GM23338 (cell line): Measurements from ENCODE around the gene BCAP29. TPM values are rescaled to one million over a fixed set of nuclear protein-coding genes. Genes with fewer than 3 reads are reported as not detected.

ENCODE experiments used
- ATAC-seq: fragments of 200-7000 bp; cut with Tn5 transposase; 3 replicates; pipeline ENCODE4 v1.9.1; 2020
- DNase-seq: peaks from one replicate; pipeline ENCODE4 v3.0.0-alpha.2; 2015; ENCODE audit warnings: low spot score
- H2AFZ ChIP-seq: fragments of 200-600 bp; sonication (generic); 2 replicates; pipeline ENCODE4 v1.8.0; 2016; ENCODE audit warnings: antibody characterized with exemption, mild to moderate bottlenecking, moderate library complexity
- H3F3A ChIP-seq: fragments of 200-600 bp; sonication (generic); replicated peaks from 2 replicates; pipeline ENCODE4 v1.8.0; 2017; ENCODE audit warnings: antibody characterized with exemption, mixed run types, low read depth
- H3K27ac ChIP-seq: fragments of 200-600 bp; sonication (generic); 2 replicates; pipeline ENCODE4 v1.6.1; 2016; ENCODE audit warnings: low read depth
- H3K27me3 ChIP-seq: fragments of 200-600 bp; sonication (generic); 2 replicates; pipeline ENCODE4 v1.8.0; 2016; ENCODE audit warnings: mild to moderate bottlenecking, mixed run types, moderate library complexity; ENCODE audit not compliant: insufficient read depth
- H3K36me3 ChIP-seq: fragments of 200-600 bp; sonication (generic); 2 replicates; pipeline ENCODE4 v1.8.0; 2016; ENCODE audit warnings: mild to moderate bottlenecking; ENCODE audit not compliant: insufficient read depth
- H3K4me1 ChIP-seq: fragments of 200-600 bp; sonication (generic); 2 replicates; pipeline ENCODE4 v1.8.0; 2016; ENCODE audit warnings: mild to moderate bottlenecking, moderate library complexity; ENCODE audit not compliant: insufficient read depth
- H3K4me2 ChIP-seq: fragments of 200-600 bp; sonication (generic); 2 replicates; pipeline ENCODE4 v1.7.1; 2017; ENCODE audit warnings: mixed run types
- H3K4me3 ChIP-seq: fragments of 200-600 bp; sonication (generic); 2 replicates; pipeline ENCODE4 v1.6.1; 2016; ENCODE audit warnings: mixed run types
- H3K79me2 ChIP-seq: fragments of 200-600 bp; sonication (generic); replicated peaks from 2 replicates; pipeline ENCODE4 v1.8.0; 2017; ENCODE audit warnings: mild to moderate bottlenecking; ENCODE audit not compliant: insufficient read depth
- H3K9me2 ChIP-seq: fragments of 200-600 bp; sonication (generic); 2 replicates; pipeline ENCODE4 v1.8.0; 2017; ENCODE audit not compliant: insufficient read depth
- H4K20me1 ChIP-seq: fragments of 200-600 bp; sonication (generic); replicated peaks from 2 replicates; pipeline ENCODE4 v1.8.0; 2017; ENCODE audit warnings: mild to moderate bottlenecking; ENCODE audit not compliant: insufficient read depth
- H3K27ac Mint-ChIP-seq: 2 replicates; pipeline ENCODE4 v1.8.0; 2020; ENCODE audit warnings: inconsistent platforms, mild to moderate bottlenecking, moderate library complexity, mixed read lengths
- H3K27me3 Mint-ChIP-seq: 3 replicates; pipeline ENCODE4 v1.8.0; 2022; ENCODE audit warnings: low read depth, mild to moderate bottlenecking, moderate library complexity, mixed read lengths, inconsistent platforms; ENCODE audit not compliant: insufficient read depth, poor library complexity
- H3K36me3 Mint-ChIP-seq: 3 replicates; pipeline ENCODE4 v1.8.0; 2021; ENCODE audit warnings: low read depth, mild to moderate bottlenecking, inconsistent platforms, moderate library complexity, mixed read lengths
- H3K4me1 Mint-ChIP-seq: 3 replicates; pipeline ENCODE4 v1.8.0; 2020; ENCODE audit warnings: mild to moderate bottlenecking, inconsistent platforms, mixed read lengths
- H3K4me3 Mint-ChIP-seq: 3 replicates; pipeline ENCODE4 v1.8.0; 2021; ENCODE audit warnings: moderate library complexity, mild to moderate bottlenecking, inconsistent platforms, mixed read lengths
- H3K9me3 Mint-ChIP-seq: 3 replicates; pipeline ENCODE4 v1.8.0; 2020; ENCODE audit warnings: moderate library complexity, mild to moderate bottlenecking, inconsistent platforms, mixed read lengths
- CREB1 ChIP-seq: fragments of 250-450 bp; sonication (Bioruptor Pico); IDR thresholded peaks from 2 replicates; pipeline ENCODE4 v1.5.0; 2020; ENCODE audit warnings: low read depth, mild to moderate bottlenecking, moderate library complexity
- EZH2 ChIP-seq: fragments of 200-600 bp; sonication (generic); IDR thresholded peaks from one replicate; pipeline ENCODE4 v1.8.0; 2017; ENCODE audit warnings: antibody characterized with exemption, mild to moderate bottlenecking, low read depth; ENCODE audit not compliant: unreplicated experiment
- EZH2phosphoT487 ChIP-seq: fragments of 200-600 bp; sonication (generic); IDR thresholded peaks from one replicate; pipeline ENCODE4 v1.8.1; 2018; ENCODE audit warnings: antibody characterized with exemption; ENCODE audit not compliant: unreplicated experiment
- JUNB ChIP-seq: IDR thresholded peaks from one replicate; pipeline ENCODE4 v1.6.1; 2016; ENCODE audit warnings: antibody characterized with exemption; ENCODE audit not compliant: unreplicated experiment
- NANOG ChIP-seq: IDR thresholded peaks from 2 replicates; pipeline ENCODE4 v1.6.1; 2016; ENCODE audit warnings: antibody characterized with exemption, borderline replicate concordance
- POLR2AphosphoS5 ChIP-seq: IDR thresholded peaks from 2 replicates; pipeline ENCODE4 v1.6.1; 2016; ENCODE audit warnings: antibody characterized with exemption, low read depth
- STAT1 ChIP-seq: IDR thresholded peaks from one replicate; pipeline ENCODE4 v1.6.1; 2016; ENCODE audit warnings: antibody characterized with exemption; ENCODE audit not compliant: unreplicated experiment
- ZNF114 ChIP-seq: fragments of 250-450 bp; sonication (Bioruptor Pico); IDR thresholded peaks from 2 replicates; pipeline ENCODE4 v1.5.0; 2020; ENCODE audit warnings: mild to moderate bottlenecking, moderate library complexity
- ZNF331 ChIP-seq: fragments of 250-450 bp; sonication (Bioruptor Pico); IDR thresholded peaks from 2 replicates; pipeline ENCODE4 v1.5.0; 2020; ENCODE audit warnings: low read depth, mild to moderate bottlenecking, moderate library complexity
- polyA plus RNA-seq: library from polyadenylated mRNA; unstranded; fragments of >200 nt; fragmentation: Nextera tagmentation; extraction: Ambion mirVana; gene quantifications from 2 replicates; pipeline ENCODE4 v1.2.1, GENCODE V29; 2016
- total RNA-seq: library from RNA; depleted of rRNA; stranded (reverse); fragments of >200 nt; shearing (Covaris generic); gene quantifications from 2 replicates; pipeline ENCODE4 v1.2.3, GENCODE V29; 2014
- TF ChIP-seq, protein P1 (sequence below), 2 experiments: fragments of 200-600 bp in 1 of 2; sonication (generic) in 1 of 2; conservative IDR thresholded peaks; 2 replicates each; pipeline versions ENCODE4 v1.5.1 to v1.6.1; 2016 to 2017; ENCODE audit warnings: antibody characterized with exemption in 2 of 2, low read depth in 2 of 2, mild to moderate bottlenecking in 2 of 2, moderate library complexity in 1 of 2
- TF ChIP-seq, protein P2 (sequence below): fragments of 250-450 bp; sonication (Bioruptor Pico); IDR thresholded peaks from 2 replicates; pipeline ENCODE4 v1.5.0; 2020; ENCODE audit warnings: mild to moderate bottlenecking, moderate library complexity
- TF ChIP-seq, protein P3 (sequence below): IDR thresholded peaks from one replicate; pipeline ENCODE4 v1.6.1; 2018; ENCODE audit warnings: antibody characterized with exemption; ENCODE audit not compliant: unreplicated experiment
- TF ChIP-seq, protein P4 (sequence below): IDR thresholded peaks from 2 replicates; pipeline ENCODE4 v1.6.1; 2016; ENCODE audit warnings: antibody characterized with exemption

Gene BCAP29
- total and polyA plus RNA-seq, 2 experiments from 2014 or later = 18.4 to 24.0 TPM

DNA sequence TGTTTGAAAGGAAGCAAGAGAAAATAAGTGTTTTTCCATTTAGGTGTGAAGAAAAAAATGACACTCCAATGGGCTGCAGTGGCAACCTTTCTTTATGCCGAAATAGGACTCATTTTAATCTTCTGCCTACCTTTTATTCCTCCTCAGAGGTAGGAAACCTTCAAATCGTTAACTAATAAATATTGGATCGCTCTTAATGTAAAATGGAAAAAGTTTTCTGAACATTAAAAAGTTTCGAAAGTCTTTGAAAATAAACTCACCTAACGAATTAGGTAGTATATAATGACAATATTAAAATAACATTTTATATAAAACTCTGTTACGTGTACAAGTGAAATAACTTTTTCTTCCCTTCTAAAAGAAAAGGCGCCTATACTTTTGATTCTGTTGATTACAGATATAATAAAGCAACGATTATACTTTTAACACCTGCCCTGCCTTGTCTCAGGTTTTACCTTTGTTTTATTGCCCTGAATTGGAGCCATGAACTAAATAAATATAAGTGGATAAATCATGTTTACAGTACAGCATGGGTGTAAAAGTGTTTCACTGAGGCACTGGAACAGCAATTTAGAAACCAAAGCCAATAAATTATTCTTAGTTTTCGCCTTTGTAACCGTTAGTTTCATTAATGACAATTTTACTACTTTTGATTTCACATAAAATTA lies 804 bp downstream of the BCAP29 start:
- Histone ChIP-seq H3K27me3 (no peaks in the 10 kb centered on the region), H3F3A (no peaks in the 10 kb centered on the region), H3K4me2 (peak overlapping the region; percentile 89), H4K20me1 (no peaks in the 10 kb centered on the region), H3K4me1 (no peaks in the 10 kb centered on the region), H3K27ac (no peak overlapping the region), H3K9me2 (no peaks in the 10 kb centered on the region), H3K36me3 (no peaks in the 10 kb centered on the region), H2AFZ (peak overlapping the region; percentile 84; the same call in 1 of the 2 replicates), H3K4me3 (peak overlapping the region; percentile 77), H3K79me2 (no peaks in the 10 kb centered on the region)
- H3K4me3 Mint-ChIP-seq = peak overlapping the region; percentile 81
- no peak for DNase-seq
- H3K9me3 Mint-ChIP-seq = no peaks in the 10 kb centered on the region
- H3K36me3 Mint-ChIP-seq = peaks cover 9% of the 10 kb centered on the region; the same call in 1 of the 3 replicates
- H3K27me3 Mint-ChIP-seq = peaks cover 12% of the 10 kb centered on the region
- H3K4me1 Mint-ChIP-seq = no peaks in the 10 kb centered on the region; the same call in 2 of the 3 replicates
- ATAC-seq = no peak
- TF ChIP-seq CREB1 (no peak), POLR2AphosphoS5 (no peak), JUNB (no peak), NANOG (no peak), EZH2phosphoT487 (no peak), ZNF114 (CRISPR knock-in tag) (no peak), STAT1 (no peak), ZNF331 (no peak), EZH2 (no peak)
- TF ChIP-seq, protein P1, sequence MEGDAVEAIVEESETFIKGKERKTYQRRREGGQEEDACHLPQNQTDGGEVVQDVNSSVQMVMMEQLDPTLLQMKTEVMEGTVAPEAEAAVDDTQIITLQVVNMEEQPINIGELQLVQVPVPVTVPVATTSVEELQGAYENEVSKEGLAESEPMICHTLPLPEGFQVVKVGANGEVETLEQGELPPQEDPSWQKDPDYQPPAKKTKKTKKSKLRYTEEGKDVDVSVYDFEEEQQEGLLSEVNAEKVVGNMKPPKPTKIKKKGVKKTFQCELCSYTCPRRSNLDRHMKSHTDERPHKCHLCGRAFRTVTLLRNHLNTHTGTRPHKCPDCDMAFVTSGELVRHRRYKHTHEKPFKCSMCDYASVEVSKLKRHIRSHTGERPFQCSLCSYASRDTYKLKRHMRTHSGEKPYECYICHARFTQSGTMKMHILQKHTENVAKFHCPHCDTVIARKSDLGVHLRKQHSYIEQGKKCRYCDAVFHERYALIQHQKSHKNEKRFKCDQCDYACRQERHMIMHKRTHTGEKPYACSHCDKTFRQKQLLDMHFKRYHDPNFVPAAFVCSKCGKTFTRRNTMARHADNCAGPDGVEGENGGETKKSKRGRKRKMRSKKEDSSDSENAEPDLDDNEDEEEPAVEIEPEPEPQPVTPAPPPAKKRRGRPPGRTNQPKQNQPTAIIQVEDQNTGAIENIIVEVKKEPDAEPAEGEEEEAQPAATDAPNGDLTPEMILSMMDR (conservative IDR thresholded peaks at IDR 0.05; ENCODE audit: low read depth in 2 of 2) = no peak
- TF ChIP-seq, protein P2, sequence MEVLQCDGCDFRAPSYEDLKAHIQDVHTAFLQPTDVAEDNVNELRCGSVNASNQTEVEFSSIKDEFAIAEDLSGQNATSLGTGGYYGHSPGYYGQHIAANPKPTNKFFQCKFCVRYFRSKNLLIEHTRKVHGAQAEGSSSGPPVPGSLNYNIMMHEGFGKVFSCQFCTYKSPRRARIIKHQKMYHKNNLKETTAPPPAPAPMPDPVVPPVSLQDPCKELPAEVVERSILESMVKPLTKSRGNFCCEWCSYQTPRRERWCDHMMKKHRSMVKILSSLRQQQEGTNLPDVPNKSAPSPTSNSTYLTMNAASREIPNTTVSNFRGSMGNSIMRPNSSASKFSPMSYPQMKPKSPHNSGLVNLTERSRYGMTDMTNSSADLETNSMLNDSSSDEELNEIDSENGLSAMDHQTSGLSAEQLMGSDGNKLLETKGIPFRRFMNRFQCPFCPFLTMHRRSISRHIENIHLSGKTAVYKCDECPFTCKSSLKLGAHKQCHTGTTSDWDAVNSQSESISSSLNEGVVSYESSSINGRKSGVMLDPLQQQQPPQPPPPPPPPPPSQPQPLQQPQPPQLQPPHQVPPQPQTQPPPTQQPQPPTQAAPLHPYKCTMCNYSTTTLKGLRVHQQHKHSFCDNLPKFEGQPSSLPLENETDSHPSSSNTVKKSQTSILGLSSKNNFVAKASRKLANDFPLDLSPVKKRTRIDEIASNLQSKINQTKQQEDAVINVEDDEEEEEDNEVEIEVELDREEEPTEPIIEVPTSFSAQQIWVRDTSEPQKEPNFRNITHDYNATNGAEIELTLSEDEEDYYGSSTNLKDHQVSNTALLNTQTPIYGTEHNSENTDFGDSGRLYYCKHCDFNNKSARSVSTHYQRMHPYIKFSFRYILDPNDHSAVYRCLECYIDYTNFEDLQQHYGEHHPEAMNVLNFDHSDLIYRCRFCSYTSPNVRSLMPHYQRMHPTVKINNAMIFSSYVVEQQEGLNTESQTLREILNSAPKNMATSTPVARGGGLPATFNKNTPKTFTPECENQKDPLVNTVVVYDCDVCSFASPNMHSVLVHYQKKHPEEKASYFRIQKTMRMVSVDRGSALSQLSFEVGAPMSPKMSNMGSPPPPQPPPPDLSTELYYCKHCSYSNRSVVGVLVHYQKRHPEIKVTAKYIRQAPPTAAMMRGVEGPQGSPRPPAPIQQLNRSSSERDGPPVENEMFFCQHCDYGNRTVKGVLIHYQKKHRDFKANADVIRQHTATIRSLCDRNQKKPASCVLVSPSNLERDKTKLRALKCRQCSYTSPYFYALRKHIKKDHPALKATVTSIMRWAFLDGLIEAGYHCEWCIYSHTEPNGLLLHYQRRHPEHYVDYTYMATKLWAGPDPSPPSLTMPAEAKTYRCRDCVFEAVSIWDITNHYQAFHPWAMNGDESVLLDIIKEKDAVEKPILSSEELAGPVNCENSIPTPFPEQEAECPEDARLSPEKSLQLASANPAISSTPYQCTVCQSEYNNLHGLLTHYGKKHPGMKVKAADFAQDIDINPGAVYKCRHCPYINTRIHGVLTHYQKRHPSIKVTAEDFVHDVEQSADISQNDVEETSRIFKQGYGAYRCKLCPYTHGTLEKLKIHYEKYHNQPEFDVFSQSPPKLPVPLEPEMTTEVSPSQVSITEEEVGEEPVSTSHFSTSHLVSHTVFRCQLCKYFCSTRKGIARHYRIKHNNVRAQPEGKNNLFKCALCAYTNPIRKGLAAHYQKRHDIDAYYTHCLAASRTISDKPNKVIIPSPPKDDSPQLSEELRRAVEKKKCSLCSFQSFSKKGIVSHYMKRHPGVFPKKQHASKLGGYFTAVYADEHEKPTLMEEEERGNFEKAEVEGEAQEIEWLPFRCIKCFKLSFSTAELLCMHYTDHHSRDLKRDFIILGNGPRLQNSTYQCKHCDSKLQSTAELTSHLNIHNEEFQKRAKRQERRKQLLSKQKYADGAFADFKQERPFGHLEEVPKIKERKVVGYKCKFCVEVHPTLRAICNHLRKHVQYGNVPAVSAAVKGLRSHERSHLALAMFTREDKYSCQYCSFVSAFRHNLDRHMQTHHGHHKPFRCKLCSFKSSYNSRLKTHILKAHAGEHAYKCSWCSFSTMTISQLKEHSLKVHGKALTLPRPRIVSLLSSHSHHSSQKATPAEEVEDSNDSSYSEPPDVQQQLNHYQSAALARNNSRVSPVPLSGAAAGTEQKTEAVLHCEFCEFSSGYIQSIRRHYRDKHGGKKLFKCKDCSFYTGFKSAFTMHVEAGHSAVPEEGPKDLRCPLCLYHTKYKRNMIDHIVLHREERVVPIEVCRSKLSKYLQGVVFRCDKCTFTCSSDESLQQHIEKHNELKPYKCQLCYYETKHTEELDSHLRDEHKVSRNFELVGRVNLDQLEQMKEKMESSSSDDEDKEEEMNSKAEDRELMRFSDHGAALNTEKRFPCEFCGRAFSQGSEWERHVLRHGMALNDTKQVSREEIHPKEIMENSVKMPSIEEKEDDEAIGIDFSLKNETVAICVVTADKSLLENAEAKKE (CRISPR knock-in tag) = no peak
- TF ChIP-seq, protein P3, sequence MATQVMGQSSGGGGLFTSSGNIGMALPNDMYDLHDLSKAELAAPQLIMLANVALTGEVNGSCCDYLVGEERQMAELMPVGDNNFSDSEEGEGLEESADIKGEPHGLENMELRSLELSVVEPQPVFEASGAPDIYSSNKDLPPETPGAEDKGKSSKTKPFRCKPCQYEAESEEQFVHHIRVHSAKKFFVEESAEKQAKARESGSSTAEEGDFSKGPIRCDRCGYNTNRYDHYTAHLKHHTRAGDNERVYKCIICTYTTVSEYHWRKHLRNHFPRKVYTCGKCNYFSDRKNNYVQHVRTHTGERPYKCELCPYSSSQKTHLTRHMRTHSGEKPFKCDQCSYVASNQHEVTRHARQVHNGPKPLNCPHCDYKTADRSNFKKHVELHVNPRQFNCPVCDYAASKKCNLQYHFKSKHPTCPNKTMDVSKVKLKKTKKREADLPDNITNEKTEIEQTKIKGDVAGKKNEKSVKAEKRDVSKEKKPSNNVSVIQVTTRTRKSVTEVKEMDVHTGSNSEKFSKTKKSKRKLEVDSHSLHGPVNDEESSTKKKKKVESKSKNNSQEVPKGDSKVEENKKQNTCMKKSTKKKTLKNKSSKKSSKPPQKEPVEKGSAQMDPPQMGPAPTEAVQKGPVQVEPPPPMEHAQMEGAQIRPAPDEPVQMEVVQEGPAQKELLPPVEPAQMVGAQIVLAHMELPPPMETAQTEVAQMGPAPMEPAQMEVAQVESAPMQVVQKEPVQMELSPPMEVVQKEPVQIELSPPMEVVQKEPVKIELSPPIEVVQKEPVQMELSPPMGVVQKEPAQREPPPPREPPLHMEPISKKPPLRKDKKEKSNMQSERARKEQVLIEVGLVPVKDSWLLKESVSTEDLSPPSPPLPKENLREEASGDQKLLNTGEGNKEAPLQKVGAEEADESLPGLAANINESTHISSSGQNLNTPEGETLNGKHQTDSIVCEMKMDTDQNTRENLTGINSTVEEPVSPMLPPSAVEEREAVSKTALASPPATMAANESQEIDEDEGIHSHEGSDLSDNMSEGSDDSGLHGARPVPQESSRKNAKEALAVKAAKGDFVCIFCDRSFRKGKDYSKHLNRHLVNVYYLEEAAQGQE = no peak
- TF ChIP-seq, protein P4, sequence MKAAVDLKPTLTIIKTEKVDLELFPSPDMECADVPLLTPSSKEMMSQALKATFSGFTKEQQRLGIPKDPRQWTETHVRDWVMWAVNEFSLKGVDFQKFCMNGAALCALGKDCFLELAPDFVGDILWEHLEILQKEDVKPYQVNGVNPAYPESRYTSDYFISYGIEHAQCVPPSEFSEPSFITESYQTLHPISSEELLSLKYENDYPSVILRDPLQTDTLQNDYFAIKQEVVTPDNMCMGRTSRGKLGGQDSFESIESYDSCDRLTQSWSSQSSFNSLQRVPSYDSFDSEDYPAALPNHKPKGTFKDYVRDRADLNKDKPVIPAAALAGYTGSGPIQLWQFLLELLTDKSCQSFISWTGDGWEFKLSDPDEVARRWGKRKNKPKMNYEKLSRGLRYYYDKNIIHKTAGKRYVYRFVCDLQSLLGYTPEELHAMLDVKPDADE = no peak
- H3K27ac Mint-ChIP-seq = no peak overlapping the region
